ENCODE results near the gene TMEM169. TPM values are rescaled to one million over a fixed set of nuclear protein-coding genes. Genes with fewer than 3 reads are reported as not detected.
"Not testable (repeated sequence)": the region's sequence is repeated elsewhere in the genome, so short reads cannot be mapped to it uniquely, and the experiment has no call there.

The TMEM169 gene
- total RNA-seq, 4 donors from 2014 or later, result 1.9 to 3.1 (median 2.4) TPM

GRCh38 chr2:216132585-216132984 is 50.9 kb downstream of the TMEM169 start:
- TF ChIP-seq CTCF (IDR thresholded peaks at IDR 0.05) (no peak), POLR2A (IDR thresholded peaks at IDR 0.05) (no peak)
- DNase-seq, result no peak
- H3K4me3 ChIP-seq (replicated peaks in 1 of 3), result no peak overlapping the region
- intact Hi-C loops (cut with DNase I), result no loop called here
- H3K27me3 ChIP-seq, result no peaks in the 10 kb centered on the region
- H3K27ac ChIP-seq, result no peak overlapping the region
- H3K4me1 ChIP-seq, result no peaks in the 10 kb centered on the region
- peaks cover 52 to 69% of the 10 kb centered on the region in 2 donors for H3K36me3 ChIP-seq
- no peaks in the 10 kb centered on the region for H3K9me3 ChIP-seq

- H3K9me3 ChIP-seq, result no peaks in the 10 kb centered on the region
- no peaks in the 10 kb centered on the region for H3K4me1 ChIP-seq
- no peaks in the 10 kb centered on the region for H3K27me3 ChIP-seq
- no peak for TF ChIP-seq CTCF (IDR thresholded peaks at IDR 0.05)
- no peak for TF ChIP-seq POLR2A (IDR thresholded peaks at IDR 0.05)
- no peak overlapping the region for H3K4me3 ChIP-seq (replicated peaks in 1 of 3)
- intact Hi-C loops (cut with DNase I), result no loop called here
- H3K27ac ChIP-seq, result no peak overlapping the region
- DNase-seq, result no peak
- peaks cover 54 to 69% of the 10 kb centered on the region in 2 donors for H3K36me3 ChIP-seq
- WGBS, 2 donors, result 94 to 97% methylated on average over 2 of the region's 2 CpGs
Observed at GRCh38 chr2:216133397-216133796, 51.7 kb downstream of the TMEM169 start.

GRCh38 chr2:216134958-216135541 is 53.3 kb downstream of the TMEM169 start:
- intact Hi-C loops (cut with DNase I), result no loop called here
- DNase-seq, result no peak
- TF ChIP-seq CTCF (IDR thresholded peaks at IDR 0.05), result no peak
- TF ChIP-seq POLR2A (IDR thresholded peaks at IDR 0.05), result no peak
- Histone ChIP-seq H3K36me3 (peaks cover 60 to 74% of the 10 kb centered on the region in 2 donors), H3K27ac (no peak overlapping the region), H3K4me1 (no peaks in the 10 kb centered on the region), H3K4me3 (replicated peaks in 1 of 3) (no peak overlapping the region), H3K27me3 (no peaks in the 10 kb centered on the region), H3K9me3 (no peaks in the 10 kb centered on the region)
- WGBS, 2 donors, result 95 to 96% methylated on average over 4 of the region's 4 CpGs

- H3K27me3 ChIP-seq, result no peaks in the 10 kb centered on the region
- H3K9me3 ChIP-seq, result no peaks in the 10 kb centered on the region
- peaks cover 0 to 4% of the 10 kb centered on the region in 2 donors for H3K4me1 ChIP-seq
- TF ChIP-seq CTCF (IDR thresholded peaks at IDR 0.05) (peak in 3 of 6 experiments; percentile 19 to 42 (median 37)), POLR2A (IDR thresholded peaks at IDR 0.05) (no peak)
- H3K36me3 ChIP-seq, result peaks cover 55 to 66% of the 10 kb centered on the region in 2 donors
- H3K27ac ChIP-seq, result no peak overlapping the region
- DNase-seq, result peak; percentile 21 to 31
- H3K4me3 ChIP-seq (replicated peaks in 1 of 3), result no peak overlapping the region
- intact Hi-C loops (cut with DNase I), result no loop called here
Observed at GRCh38 chr2:216139884-216140283, 58.2 kb downstream of the TMEM169 start.

GRCh38 chr2:216141516-216141915 is 59.8 kb downstream of the TMEM169 start:
- H3K27ac ChIP-seq; intact Hi-C loops (cut with DNase I): not testable (repeated sequence)
- peaks cover 56 to 69% of the 10 kb centered on the region in 2 donors for H3K36me3 ChIP-seq

More at GRCh38 chr2:216141516-216141915, 59.8 kb downstream of the TMEM169 start:
- not testable (repeated sequence) for H3K9me3 ChIP-seq; H3K27me3 ChIP-seq; H3K4me3 ChIP-seq (replicated peaks in 1 of 3); DNase-seq; H3K4me1 ChIP-seq
- 81 to 85% methylated on average over 4 of the region's 4 CpGs for WGBS, 2 donors

Measured in thyroid gland (tissue), 4 donors.